Psoas muscle (tissue), 8 donors: Measurements from ENCODE around the gene ACVR1B. TPM values are rescaled to one million over a fixed set of nuclear protein-coding genes. Genes with fewer than 3 reads are reported as not detected.
A peak's percentile ranks its signal among the peaks of the same experiment; 100 is the strongest.

ENCODE experiments used
- ATAC-seq, 4 donors: fragments of 200-7000 bp; cut with Tn5 transposase; one replicate each; pipeline ENCODE4 v1.9.1; 2020; ENCODE audit warnings: moderate library complexity in 3 of 4, mild to moderate bottlenecking in 2 of 4
- DNase-seq, 2 donors: peaks; one replicate each; pipeline ENCODE4 v3.0.0-alpha.2; 2020
- H3K27ac ChIP-seq: fragments of 200-600 bp; one replicate; pipeline ENCODE4 v1.8.0; 2022
- H3K27me3 ChIP-seq, 3 donors: fragments of 200-600 bp in 1 of 3; one replicate each; pipeline versions ENCODE4 v1.6.1 to v1.8.0; 2013 to 2022; ENCODE audit warnings: low read length in 2 of 3, mild to moderate bottlenecking in 2 of 3, moderate library complexity in 1 of 3; ENCODE audit not compliant: insufficient read depth in 3 of 3
- H3K36me3 ChIP-seq, 2 donors: fragments of 200-600 bp in 1 of 2; one replicate each; pipeline versions ENCODE4 v1.6.1 to v1.8.0; 2013 to 2022; ENCODE audit warnings: low read depth in 1 of 2, mild to moderate bottlenecking in 1 of 2, moderate library complexity in 1 of 2; ENCODE audit not compliant: insufficient read depth in 1 of 2
- H3K4me1 ChIP-seq: fragments of 200-600 bp; one replicate; pipeline ENCODE4 v1.8.0; 2022
- H3K4me3 ChIP-seq: fragments of 200-600 bp; one replicate; pipeline ENCODE4 v1.8.0; 2022; ENCODE audit warnings: mild to moderate bottlenecking
- H3K9me3 ChIP-seq: fragments of 200-600 bp; one replicate; pipeline ENCODE4 v1.8.0; 2022
- WGBS, 3 donors: extraction: QIAGEN DNeasy Blood & Tissue Kit; methylation state at CpG; one replicate each; pipeline versions ENCODE4 v1.1.6 to v1.1.7; 2013; 5-methylcytosine and 5-hydroxymethylcytosine counted together
- intact Hi-C, 2 donors: fragments of 100-400 bp; cut with DNase I; formaldehyde crosslinking; loops; one replicate each; pipeline versions ENCODE4 v1.11.0 to v1.14.2; 2022
- polyA plus RNA-seq, 3 donors: library from polyadenylated mRNA; stranded (reverse); fragments of 200-250 nt; gene quantifications; one replicate each; pipeline ENCODE4 v1.2.3, GENCODE V29; 2013
- total RNA-seq, 4 donors: library from RNA; stranded (reverse); fragmentation: NEBNext Ultra II Directional in 2 of 4; extraction: Animal tissue kit (Norgen Biotek cat#: 25700) in 2 of 4; gene quantifications; one replicate each; pipeline versions ENCODE4 v1.2.1 to v1.2.4, GENCODE V29; 2021 to 2023
- TF ChIP-seq, protein P1 (sequence below): fragments of 200-600 bp; IDR thresholded peaks from one replicate; pipeline ENCODE4 v1.8.0; 2022; ENCODE audit warnings: antibody characterized with exemption
- donor health status: healthy with polysubstance abuse.
- donor health status: DM: no; HTN: no; CAD: no; lungs with moderate emphysema.
- donor health status: Bipolar disorder and iron deficiency.
- donor health status: healthy.
- donor health status: DM: yes; HTN: yes; CAD: no.
- donor health status: DM: no; HTN: no; CAD: no.
- donor health status: DM: no; HTN: no; CAD: no.
- donor health status: DM: yes; HTN: yes; CAD: no.

ACVR1B gene
- total and polyA plus RNA-seq, 7 donors, result 5.8 to 16.6 (median 12.7) TPM

DNA sequence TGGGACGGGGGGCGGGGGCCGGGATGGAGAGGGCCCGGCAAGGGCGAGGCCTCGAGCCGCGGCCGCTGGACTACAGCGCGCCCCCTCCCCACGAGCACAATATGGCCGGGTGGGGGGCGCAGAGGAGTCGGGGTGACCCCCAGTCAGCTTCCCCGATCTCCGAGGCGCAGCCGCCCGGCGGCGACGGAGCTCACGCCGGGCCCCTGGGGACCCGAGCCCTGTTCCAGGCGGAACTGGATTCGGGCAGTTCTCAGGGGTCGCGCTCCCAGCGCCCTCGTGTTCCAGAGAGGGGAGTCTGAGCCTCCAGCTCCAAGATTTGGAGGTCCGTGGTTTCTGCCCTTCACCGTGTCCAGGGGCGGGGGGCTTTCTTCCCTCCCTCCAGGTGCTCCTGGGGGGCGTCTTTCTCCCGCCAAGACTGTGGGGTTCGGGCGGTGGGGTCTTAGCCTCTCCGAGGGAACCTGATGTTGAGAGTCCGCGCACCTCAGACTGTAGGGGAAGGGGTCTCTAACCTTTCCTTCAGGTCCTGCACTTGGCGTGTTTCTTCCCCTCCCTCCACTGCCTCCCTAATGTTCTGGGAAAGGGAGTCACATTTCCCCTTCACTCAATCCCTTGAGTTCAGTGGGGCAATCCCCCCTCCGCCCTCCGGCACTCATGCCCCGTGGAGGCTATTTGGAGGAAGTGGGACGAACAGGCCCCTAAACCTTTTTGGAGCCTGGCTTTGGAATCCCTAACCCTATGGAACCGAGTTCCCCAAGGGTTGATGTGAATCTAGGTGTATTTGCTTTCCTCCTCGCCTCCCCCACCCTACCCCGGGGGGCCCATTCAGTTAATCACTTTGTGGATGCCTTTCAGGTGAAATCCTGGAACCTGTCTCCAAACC is 584 bp downstream of the ACVR1B start:
- intact Hi-C loops, result no loop called here
- H3K9me3 ChIP-seq, result no peaks in the 10 kb centered on the region
- H3K4me1 ChIP-seq, result peaks cover 46% of the 10 kb centered on the region
- ATAC-seq, result peak; percentile 13 to 56 (median 38)
- TF ChIP-seq, protein P1, sequence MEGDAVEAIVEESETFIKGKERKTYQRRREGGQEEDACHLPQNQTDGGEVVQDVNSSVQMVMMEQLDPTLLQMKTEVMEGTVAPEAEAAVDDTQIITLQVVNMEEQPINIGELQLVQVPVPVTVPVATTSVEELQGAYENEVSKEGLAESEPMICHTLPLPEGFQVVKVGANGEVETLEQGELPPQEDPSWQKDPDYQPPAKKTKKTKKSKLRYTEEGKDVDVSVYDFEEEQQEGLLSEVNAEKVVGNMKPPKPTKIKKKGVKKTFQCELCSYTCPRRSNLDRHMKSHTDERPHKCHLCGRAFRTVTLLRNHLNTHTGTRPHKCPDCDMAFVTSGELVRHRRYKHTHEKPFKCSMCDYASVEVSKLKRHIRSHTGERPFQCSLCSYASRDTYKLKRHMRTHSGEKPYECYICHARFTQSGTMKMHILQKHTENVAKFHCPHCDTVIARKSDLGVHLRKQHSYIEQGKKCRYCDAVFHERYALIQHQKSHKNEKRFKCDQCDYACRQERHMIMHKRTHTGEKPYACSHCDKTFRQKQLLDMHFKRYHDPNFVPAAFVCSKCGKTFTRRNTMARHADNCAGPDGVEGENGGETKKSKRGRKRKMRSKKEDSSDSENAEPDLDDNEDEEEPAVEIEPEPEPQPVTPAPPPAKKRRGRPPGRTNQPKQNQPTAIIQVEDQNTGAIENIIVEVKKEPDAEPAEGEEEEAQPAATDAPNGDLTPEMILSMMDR, result no peak
- H3K36me3 ChIP-seq, result no peaks in the 10 kb centered on the region
- no peaks in the 10 kb centered on the region for H3K27me3 ChIP-seq
- peak overlapping the region; percentile 99 for H3K4me3 ChIP-seq
- peak overlapping the region; percentile 97 for H3K27ac ChIP-seq
- 2 to 3% (median 2%) methylated on average over 37 to 50 of the region's 50 CpGs for WGBS, 3 donors
- peak; percentile 33 to 77 for DNase-seq

DNA sequence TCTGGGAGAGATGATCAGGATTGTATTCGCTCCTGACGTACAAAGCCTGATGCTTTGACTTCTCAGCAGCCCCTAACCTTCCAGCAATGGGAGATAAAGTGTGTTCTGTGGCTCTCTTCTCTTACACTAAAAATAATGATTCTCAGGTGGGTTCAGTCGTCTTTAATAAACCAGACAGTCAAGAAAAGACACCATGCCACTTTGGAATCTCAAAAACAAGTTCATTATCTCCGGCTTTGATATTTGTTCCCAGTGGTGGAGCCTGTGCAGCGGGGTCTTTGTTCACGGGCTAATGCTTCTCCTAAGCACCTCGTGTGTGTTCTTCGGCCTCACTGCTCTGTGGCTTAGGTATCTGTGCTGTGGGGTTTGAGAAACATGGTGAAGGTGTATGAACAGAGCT is 1.6 kb downstream of the ACVR1B start:
- TF ChIP-seq, protein P1, result no peak
- intact Hi-C loops, result no loop called here
- Histone ChIP-seq H3K36me3 (no peaks in the 10 kb centered on the region), H3K4me3 (peak overlapping the region; percentile 99), H3K4me1 (peaks cover 46% of the 10 kb centered on the region), H3K9me3 (no peaks in the 10 kb centered on the region), H3K27ac (peak overlapping the region; percentile 97), H3K27me3 (no peaks in the 10 kb centered on the region)
- WGBS, 3 donors, result 46 to 70% (median 49%) methylated on average over 8 of the region's 8 CpGs
- DNase-seq (no peak), ATAC-seq (no peak)

DNA sequence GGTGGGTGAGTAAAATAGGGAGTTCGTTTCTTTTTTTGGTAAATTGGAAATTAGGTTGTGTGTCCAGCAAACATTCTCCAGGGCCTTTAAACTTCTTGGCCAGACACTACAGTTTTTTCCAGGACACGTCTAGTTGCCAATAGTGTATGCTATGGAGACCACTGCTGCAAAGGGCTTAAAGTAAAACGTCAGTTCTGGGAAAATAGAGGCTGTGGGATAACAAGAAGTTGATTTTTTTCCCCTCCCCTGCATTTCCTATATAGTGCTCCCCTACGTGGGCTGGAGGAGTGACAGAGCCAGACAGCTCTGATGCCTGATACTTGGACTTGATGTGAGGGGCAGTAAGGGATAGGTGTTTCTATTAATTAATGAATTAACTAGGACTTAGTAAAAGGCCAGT is 2.4 kb downstream of the ACVR1B start:
- no peak for DNase-seq
- H3K4me1 ChIP-seq, result peaks cover 47% of the 10 kb centered on the region
- H3K36me3 ChIP-seq, result no peaks in the 10 kb centered on the region
- ATAC-seq, result no peak
- TF ChIP-seq, protein P1, result no peak
- H3K27ac ChIP-seq, result peak overlapping the region; percentile 97
- H3K9me3 ChIP-seq, result no peaks in the 10 kb centered on the region
- peak overlapping the region; percentile 99 for H3K4me3 ChIP-seq
- intact Hi-C loops, result no loop called here
- 12 to 36% (median 19%) methylated on average over 4 of the region's 4 CpGs for whole genome bisulfite sequencing, 3 donors
- no peaks in the 10 kb centered on the region for H3K27me3 ChIP-seq

DNA sequence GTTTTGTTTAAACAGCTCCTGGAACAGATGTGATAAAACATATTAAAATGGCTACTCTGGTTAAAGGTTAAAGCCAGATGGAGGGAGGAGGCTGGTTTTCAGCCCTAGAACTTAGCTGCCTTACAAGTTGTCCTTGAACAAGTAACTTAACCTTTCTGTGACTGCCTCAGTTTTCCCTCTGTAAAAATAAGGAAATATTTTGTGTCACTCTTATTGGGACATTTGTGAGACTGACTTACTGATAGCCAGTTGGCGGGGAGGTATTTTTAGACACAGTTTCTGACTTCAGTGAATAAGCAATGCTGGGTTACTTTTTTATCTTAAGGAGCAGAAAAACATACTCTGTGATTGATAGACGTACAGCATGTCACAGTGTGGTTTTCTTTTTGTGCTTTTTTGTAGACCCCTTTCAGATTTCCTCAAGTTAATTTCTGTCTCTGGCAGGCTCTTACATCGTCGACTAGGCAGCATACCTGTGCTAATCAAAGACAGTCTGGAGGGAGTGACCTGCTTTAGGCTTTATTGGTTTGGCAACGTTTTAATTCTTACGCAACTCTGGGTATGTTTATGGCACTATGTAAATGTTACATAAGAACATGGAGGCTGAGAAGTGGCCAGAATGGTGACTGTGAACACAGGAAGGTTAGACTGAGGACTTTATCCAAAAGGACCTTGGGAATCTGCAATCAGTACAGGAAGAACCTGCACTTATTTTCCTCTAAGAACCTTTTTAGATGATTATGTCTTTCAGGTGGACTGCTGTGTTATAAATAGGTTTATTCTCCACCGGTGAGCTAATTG is 3.3 kb downstream of the ACVR1B start:
- no peaks in the 10 kb centered on the region for H3K9me3 ChIP-seq
- H3K4me3 ChIP-seq, result peak overlapping the region; percentile 99
- H3K4me1 ChIP-seq, result peaks cover 56% of the 10 kb centered on the region
- DNase-seq (no peak), ATAC-seq (peak in 3 of 4 donors; percentile 2 to 7 (median 6))
- 26 to 54% (median 30%) methylated on average over 7 of the region's 7 CpGs for WGBS, 3 donors
- H3K27me3 ChIP-seq, result no peaks in the 10 kb centered on the region
- H3K27ac ChIP-seq, result peak overlapping the region; percentile 97
- TF ChIP-seq, protein P1, result no peak
- H3K36me3 ChIP-seq, result peaks cover 0 to under 1% of the 10 kb centered on the region in 2 donors
- intact Hi-C loops, result no loop called here
